Measurements from ENCODE around the gene LARP6.

DNA sequence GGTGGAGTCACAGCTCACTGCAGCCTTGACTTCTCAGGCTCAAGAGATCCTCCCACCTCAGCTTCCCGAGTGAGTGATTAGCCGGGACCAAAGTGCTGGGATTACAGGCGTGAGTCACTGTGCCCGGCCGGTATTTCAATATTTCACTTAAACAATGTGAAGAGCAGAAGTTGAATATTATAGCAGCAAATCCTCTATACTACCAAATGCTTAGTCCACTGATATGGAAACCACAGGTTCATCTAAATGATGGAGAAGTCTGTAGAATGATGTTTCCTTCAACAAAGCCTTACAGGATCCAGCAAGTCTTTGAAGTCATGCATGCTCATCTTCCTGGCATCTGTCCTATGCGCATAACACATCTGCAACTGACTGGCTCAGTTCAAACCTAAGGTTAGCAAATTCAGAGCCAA, 70.3 kb downstream of the LARP6 start:
- TF ChIP-seq, protein P1, sequence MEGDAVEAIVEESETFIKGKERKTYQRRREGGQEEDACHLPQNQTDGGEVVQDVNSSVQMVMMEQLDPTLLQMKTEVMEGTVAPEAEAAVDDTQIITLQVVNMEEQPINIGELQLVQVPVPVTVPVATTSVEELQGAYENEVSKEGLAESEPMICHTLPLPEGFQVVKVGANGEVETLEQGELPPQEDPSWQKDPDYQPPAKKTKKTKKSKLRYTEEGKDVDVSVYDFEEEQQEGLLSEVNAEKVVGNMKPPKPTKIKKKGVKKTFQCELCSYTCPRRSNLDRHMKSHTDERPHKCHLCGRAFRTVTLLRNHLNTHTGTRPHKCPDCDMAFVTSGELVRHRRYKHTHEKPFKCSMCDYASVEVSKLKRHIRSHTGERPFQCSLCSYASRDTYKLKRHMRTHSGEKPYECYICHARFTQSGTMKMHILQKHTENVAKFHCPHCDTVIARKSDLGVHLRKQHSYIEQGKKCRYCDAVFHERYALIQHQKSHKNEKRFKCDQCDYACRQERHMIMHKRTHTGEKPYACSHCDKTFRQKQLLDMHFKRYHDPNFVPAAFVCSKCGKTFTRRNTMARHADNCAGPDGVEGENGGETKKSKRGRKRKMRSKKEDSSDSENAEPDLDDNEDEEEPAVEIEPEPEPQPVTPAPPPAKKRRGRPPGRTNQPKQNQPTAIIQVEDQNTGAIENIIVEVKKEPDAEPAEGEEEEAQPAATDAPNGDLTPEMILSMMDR (IDR thresholded peaks at IDR 0.05) = no peak
- no peak for TF ChIP-seq POLR2A (IDR thresholded peaks at IDR 0.05)
